IMR-90 (cell line): ENCODE measurements around the gene HOMEZ. TPM values are rescaled to one million over a fixed set of nuclear protein-coding genes. Genes with fewer than 3 reads are reported as not detected.
A peak's percentile ranks its signal among the peaks of the same experiment; 100 is the strongest.

Experiments
- ATAC-seq: fragments of 200-7000 bp; cut with Tn5 transposase; 2 replicates; pipeline ENCODE4 v1.9.1; 2020; ENCODE audit warnings: low read depth, mild to moderate bottlenecking, moderate library complexity
- BruUV-seq: library from RNA; stranded (reverse); fragments of 400-500 nt; replicated peaks from 2 replicates; lab custom pipeline; 2021; lab: Mats Ljungman, UMichigan
- CTCF ChIA-PET: fragments of 300-600 bp; formaldehyde crosslinking; extraction: SDS; loops from one replicate; lab custom pipeline; 2021; ENCODE audit warnings: antibody characterized with exemption; lab: Yijun Ruan, JAX
- POLR2A ChIA-PET: fragments of 300-600 bp; sonication (Branson Sonifier 250); formaldehyde crosslinking; loops from one replicate; lab custom pipeline; 2022; ENCODE audit warnings: antibody characterized with exemption; ENCODE audit not compliant: unreplicated experiment; lab: Charles Lee
- DNase-seq: peaks from one replicate; pipeline ENCODE4 v3.0.0; 2013
- H2AFZ ChIP-seq: replicated peaks from 2 replicates; pipeline ENCODE3; 2013; ENCODE audit warnings: low read length, mild to moderate bottlenecking; ENCODE audit not compliant: poor library complexity
- H2AK5ac ChIP-seq: 2 replicates; pipeline ENCODE4 v1.6.1; 2013; ENCODE audit warnings: low read depth, low read length, inconsistent platforms
- H2AK9ac ChIP-seq: replicated peaks from 2 replicates; pipeline ENCODE3; 2013; ENCODE audit warnings: mild to moderate bottlenecking, low read depth, low read length, moderate library complexity; ENCODE audit not compliant: poor library complexity
- H2BK120ac ChIP-seq: 2 replicates; pipeline ENCODE4 v1.6.1; 2013; ENCODE audit warnings: low read depth, low read length, inconsistent platforms
- H2BK15ac ChIP-seq: 3 replicates; pipeline ENCODE4 v1.6.1; 2013; ENCODE audit warnings: low read depth, low read length, inconsistent platforms
- H2BK20ac ChIP-seq: 2 replicates; pipeline ENCODE4 v1.6.1; 2013; ENCODE audit warnings: low read depth, mild to moderate bottlenecking, inconsistent platforms, low read length, moderate library complexity
- H2BK5ac ChIP-seq: 2 replicates; pipeline ENCODE4 v1.6.1; 2013; ENCODE audit warnings: mild to moderate bottlenecking, low read depth, low read length, inconsistent platforms; ENCODE audit not compliant: poor library complexity, severe bottlenecking
- H3K14ac ChIP-seq: replicated peaks from 2 replicates; pipeline ENCODE4 v1.6.1; 2013; ENCODE audit warnings: low read depth, low read length, inconsistent platforms
- H3K18ac ChIP-seq: 2 replicates; pipeline ENCODE4 v1.6.1; 2013; ENCODE audit warnings: low read depth, low read length, control low read depth
- H3K23ac ChIP-seq: 2 replicates; pipeline ENCODE4 v1.6.1; 2013; ENCODE audit warnings: low read depth, low read length, inconsistent platforms
- H3K27ac ChIP-seq: 2 replicates; pipeline ENCODE4 v1.5.1; 2013; ENCODE audit warnings: mild to moderate bottlenecking, control low read depth, low read length; ENCODE audit not compliant: insufficient read depth
- H3K27me3 ChIP-seq: 2 replicates; pipeline ENCODE4 v1.6.1; 2013; ENCODE audit warnings: low read length; ENCODE audit not compliant: control insufficient read depth, insufficient read depth
- H3K36me3 ChIP-seq: 2 replicates; pipeline ENCODE4 v1.6.1; 2013; ENCODE audit warnings: low read length, mixed read lengths; ENCODE audit not compliant: control insufficient read depth, insufficient read depth
- H3K4ac ChIP-seq: 2 replicates; pipeline ENCODE4 v1.6.1; 2013; ENCODE audit warnings: low read depth, low read length, inconsistent platforms
- H3K4me1 ChIP-seq: 2 replicates; pipeline ENCODE4 v1.6.1; 2013; ENCODE audit warnings: low read length, mixed read lengths; ENCODE audit not compliant: control insufficient read depth, insufficient read depth
- H3K4me2 ChIP-seq: 2 replicates; pipeline ENCODE4 v1.6.1; 2013; ENCODE audit warnings: low read depth, mild to moderate bottlenecking, control low read depth, low read length, moderate library complexity
- H3K4me3 ChIP-seq: 2 replicates; pipeline ENCODE4 v1.5.1; 2013; ENCODE audit warnings: low read depth, mild to moderate bottlenecking, control low read depth, low read length, moderate library complexity; ENCODE audit not compliant: insufficient read depth
- H3K56ac ChIP-seq: 2 replicates; pipeline ENCODE4 v1.6.1; 2013; ENCODE audit warnings: low read length, inconsistent platforms; ENCODE audit not compliant: insufficient read depth; ENCODE audit errors: extremely low read depth
- H3K79me1 ChIP-seq, 2 experiments: 2 replicates each; pipeline ENCODE4 v1.6.1; 2013; ENCODE audit warnings: low read length in 2 of 2, inconsistent platforms in 1 of 2, low read depth in 1 of 2
- H3K9ac ChIP-seq: 2 replicates; pipeline ENCODE4 v1.6.1; 2013; ENCODE audit warnings: low read depth, low read length, control low read depth
- H3K9me1 ChIP-seq: 2 replicates; pipeline ENCODE4 v1.6.1; 2013; ENCODE audit warnings: low read length, inconsistent platforms; ENCODE audit not compliant: insufficient read depth
- H3K9me3 ChIP-seq: 2 replicates; pipeline ENCODE4 v1.6.1; 2013; ENCODE audit warnings: low read length; ENCODE audit not compliant: control insufficient read depth, insufficient read depth
- H4K20me1 ChIP-seq: 2 replicates; pipeline ENCODE4 v1.6.1; 2013; ENCODE audit warnings: low read length, inconsistent platforms; ENCODE audit not compliant: insufficient read depth
- H4K5ac ChIP-seq: 2 replicates; pipeline ENCODE4 v1.6.1; 2013; ENCODE audit warnings: mild to moderate bottlenecking, low read depth, low read length, control low read depth
- H4K8ac ChIP-seq, 2 experiments: 2 replicates each; pipeline ENCODE4 v1.6.1; 2013; ENCODE audit warnings: low read depth in 2 of 2, low read length in 2 of 2, control low read depth in 1 of 2, inconsistent platforms in 1 of 2
- H4K91ac ChIP-seq: 2 replicates; pipeline ENCODE4 v1.6.1; 2013; ENCODE audit warnings: low read depth, low read length, inconsistent platforms; ENCODE audit not compliant: insufficient read depth
- MXI1 ChIP-seq: IDR thresholded peaks from 2 replicates; pipeline ENCODE4 v1.6.1; 2012; ENCODE audit warnings: low read depth, mild to moderate bottlenecking, low read length, moderate library complexity, borderline replicate concordance
- WGBS, 2 experiments: methylation state at CpG; one replicate each; pipeline versions ENCODE4 v1.1.5 to v1.1.7; 2013; ENCODE audit warnings: missing lambda C conversion rate in 2 of 2; ENCODE audit not compliant: insufficient read length in 1 of 2; ENCODE audit errors: extremely low coverage in 2 of 2; 5-methylcytosine and 5-hydroxymethylcytosine counted together
- dilution Hi-C: fragments of 300-500 bp; cut with HindIII; formaldehyde crosslinking; loops from one replicate; pipeline ENCODE4 v1.14.3; 2018; ENCODE audit warnings: low sequenced_read_pairs; ENCODE audit not compliant: unreplicated experiment
- in situ Hi-C: fragments of 300-500 bp; cut with MboI; formaldehyde crosslinking; loops from 3 replicates; pipeline ENCODE4 v1.14.3; 2019; ENCODE audit warnings: low sequenced_read_pairs, inconsistent platforms, mixed read lengths
- intact Hi-C: fragments of 100-400 bp; cut with micrococcal nuclease; formaldehyde crosslinking; loops from 2 replicates; pipeline ENCODE4 v1.10.0; 2022
- polyA plus RNA-seq, 3 experiments: library from polyadenylated mRNA; depleted of rRNA; stranded (reverse); fragments of >200 nt; gene quantifications; 2 replicates each; pipeline ENCODE4 v1.2.3, GENCODE V29; 2012; ENCODE audit warnings: low replicate concordance in 1 of 3
- total RNA-seq: library from RNA; depleted of rRNA; stranded (reverse); fragments of >200 nt; gene quantifications from 2 replicates; pipeline ENCODE4 v1.2.3, GENCODE V29; 2012

The HOMEZ gene
- total and polyA plus RNA-seq, 2 of the 4 experiments (the other 2 are of a cell fraction): 7.7 to 9.7 TPM

GRCh38 chr14:23319746-23320583 lies 34.0 kb upstream of the HOMEZ start:
- dilution Hi-C loops: no loop called here
- no peak overlapping the region; the same call in 1 of the 2 replicates for H3K18ac ChIP-seq
- ChIA-PET CTCF (no interaction called here), POLR2A (no interaction called here)
- no peaks in the 10 kb centered on the region for H3K9me1 ChIP-seq
- no peak overlapping the region for H2BK15ac ChIP-seq
- H3K4me3 ChIP-seq: no peak overlapping the region
- peak overlapping the region; percentile 86 for H2AK5ac ChIP-seq
- H3K4me1 ChIP-seq: peaks cover 6% of the 10 kb centered on the region; the same call in 1 of the 2 replicates
- H2BK5ac ChIP-seq: peak overlapping the region; percentile 67
- no peak overlapping the region for H3K14ac ChIP-seq
- H3K79me1 ChIP-seq: peaks cover 27 to 50% of the 10 kb centered on the region in 2 experiments
- no peak overlapping the region for H3K23ac ChIP-seq
- DNase-seq: no peak
- H4K91ac ChIP-seq: peak overlapping the region; percentile 68
- TF ChIP-seq MXI1: no peak
- H3K56ac ChIP-seq: no peak overlapping the region
- peaks cover 16% of the 10 kb centered on the region; the same call in 1 of the 2 replicates for H4K20me1 ChIP-seq
- no peaks in the 10 kb centered on the region for H3K9me3 ChIP-seq
- no peak overlapping the region for H2BK120ac ChIP-seq
- WGBS, 2 experiments: 94% methylated on average over 6 of the region's 17 CpGs; no CpG with 5 or more reads in 1 of the 2 experiments
- peak overlapping the region; percentile 87 for H3K4ac ChIP-seq
- no peaks in the 10 kb centered on the region for H3K27me3 ChIP-seq
- peak overlapping the region; percentile 75 for H2AK9ac ChIP-seq
- H4K5ac ChIP-seq: peak overlapping the region; percentile 99
- H2BK20ac ChIP-seq: no peak overlapping the region
- peak overlapping the region; percentile 80 for H3K27ac ChIP-seq
- peaks cover 26% of the 10 kb centered on the region for H3K36me3 ChIP-seq
- ATAC-seq: no peak
- no TSS peak for BruUV-seq
- intact Hi-C loops: no loop called here
- H2AFZ ChIP-seq: no peak overlapping the region
- no peak overlapping the region for H3K9ac ChIP-seq
- peak overlapping the region; percentile 95 to 97 for H4K8ac ChIP-seq
- H3K4me2 ChIP-seq: peak overlapping the region; percentile 84
- in situ Hi-C loops: loop anchor here (10.0 to 25.0 kb wide), 5 partner anchors 55 to 1117 kb away; partner anchors contain the start of genes CBLN3, CMTM5, EMC9 and FITM1
